HG03565 (cell line): ENCODE measurements around the gene INPP4B.

Experiments used
- ATAC-seq: cut with Tn5 transposase; IDR thresholded peaks from one replicate; pipeline ENCODE4 v1.9.1; 2021; ENCODE audit warnings: mild to moderate bottlenecking, moderate library complexity; ENCODE audit not compliant: unreplicated experiment

The INPP4B gene

DNA sequence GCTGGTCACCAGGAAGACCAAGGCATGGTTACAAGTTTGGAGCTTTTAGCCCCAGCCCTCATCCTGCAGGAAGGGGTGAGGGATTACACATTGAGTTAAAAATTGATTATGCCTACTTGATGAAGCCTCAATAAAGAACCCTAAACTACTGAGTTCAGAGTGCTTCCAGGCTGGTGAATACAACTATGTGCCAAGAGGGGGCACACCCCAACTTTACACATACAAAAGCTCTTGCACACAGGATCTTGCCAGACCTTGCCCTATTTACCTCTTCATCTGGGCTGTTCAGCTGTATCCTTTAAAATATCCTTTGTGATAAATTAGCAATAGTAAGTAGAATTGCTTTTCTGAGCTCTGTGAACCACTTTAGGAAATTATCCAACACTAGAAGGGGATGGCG is 489.3 kb downstream of the INPP4B start:
- ATAC-seq = no peak

DNA sequence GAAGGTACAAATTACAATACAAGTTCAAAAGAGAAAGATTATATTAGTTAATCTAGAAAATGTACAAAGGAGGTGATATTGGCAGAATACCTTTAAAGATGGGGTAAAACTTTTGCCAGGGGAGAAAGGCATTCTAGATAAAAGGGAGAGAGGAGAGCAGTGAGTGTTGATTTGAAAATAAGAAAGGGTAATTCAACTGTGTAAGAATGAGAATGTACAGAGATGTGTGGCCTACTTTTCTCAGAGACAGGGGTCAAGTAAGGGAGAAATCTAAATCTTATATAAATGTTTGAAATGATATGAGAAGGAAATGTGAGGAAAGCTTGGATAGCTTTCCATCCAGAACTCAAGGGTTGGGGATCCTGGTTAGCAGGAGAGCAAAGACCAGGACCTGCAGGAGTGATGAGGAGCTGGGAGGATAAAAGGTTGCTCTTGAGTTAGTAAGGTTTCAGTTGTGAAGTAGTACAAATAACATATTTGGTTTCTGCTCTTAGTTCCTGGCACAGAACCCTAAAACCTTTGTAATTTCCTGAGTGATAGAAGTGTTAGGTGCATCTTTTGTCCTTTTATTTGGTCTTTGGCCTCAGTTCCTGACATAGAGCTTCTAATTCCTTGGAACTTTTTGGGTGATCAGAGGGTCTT is 489.9 kb downstream of the INPP4B start:
- ATAC-seq = no peak

GRCh38 chr4:142355421-142355930 is 490.6 kb downstream of the INPP4B start:
- no peak for ATAC-seq

- no peak for ATAC-seq
These were observed 491.2 kb downstream of the INPP4B start for GRCh38 chr4:142354794-142355420.

DNA sequence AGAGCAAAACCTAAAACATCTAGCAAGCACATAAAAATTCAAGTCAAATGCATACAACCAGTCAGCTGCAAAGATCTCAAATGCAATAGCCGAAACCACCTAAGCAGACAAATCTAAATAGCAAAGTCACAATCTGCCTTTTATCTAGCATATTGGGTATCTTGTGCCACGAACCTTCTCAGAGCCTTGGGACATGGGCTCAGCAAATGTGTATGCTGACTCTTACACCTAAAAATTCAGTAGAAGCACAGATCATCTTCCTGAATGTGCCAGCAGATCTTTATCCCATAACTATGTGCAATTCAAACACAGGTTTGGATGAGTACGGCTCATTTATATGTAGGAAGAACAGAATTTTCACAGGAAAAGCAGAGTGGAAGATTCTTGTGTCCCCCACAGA is 492.1 kb downstream of the INPP4B start:
- no peak for ATAC-seq

GRCh38 chr4:142353149-142353738 is 492.9 kb downstream of the INPP4B start:
- ATAC-seq = no peak

GRCh38 chr4:142352712-142353111 is 493.4 kb downstream of the INPP4B start:
- no peak for ATAC-seq

DNA sequence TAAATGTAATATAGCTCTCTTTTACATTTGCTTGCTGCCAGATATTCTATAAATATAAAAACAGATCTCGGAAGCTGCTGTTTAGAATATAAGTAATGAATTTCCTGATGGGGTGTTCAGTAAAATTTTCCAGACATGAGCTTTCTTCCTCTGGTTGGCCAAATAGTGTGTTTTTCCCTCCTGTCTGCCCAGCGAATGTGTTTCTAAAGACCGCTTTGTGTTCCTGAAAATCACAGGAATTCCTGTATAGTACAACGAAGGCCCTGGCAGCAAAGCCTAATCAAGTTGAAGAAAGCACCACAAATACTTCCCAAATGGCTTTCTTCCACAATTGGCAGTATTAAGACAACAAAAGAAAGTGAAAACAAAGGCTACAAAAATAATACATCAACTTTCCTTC is 494.1 kb downstream of the INPP4B start:
- no peak for ATAC-seq

DNA sequence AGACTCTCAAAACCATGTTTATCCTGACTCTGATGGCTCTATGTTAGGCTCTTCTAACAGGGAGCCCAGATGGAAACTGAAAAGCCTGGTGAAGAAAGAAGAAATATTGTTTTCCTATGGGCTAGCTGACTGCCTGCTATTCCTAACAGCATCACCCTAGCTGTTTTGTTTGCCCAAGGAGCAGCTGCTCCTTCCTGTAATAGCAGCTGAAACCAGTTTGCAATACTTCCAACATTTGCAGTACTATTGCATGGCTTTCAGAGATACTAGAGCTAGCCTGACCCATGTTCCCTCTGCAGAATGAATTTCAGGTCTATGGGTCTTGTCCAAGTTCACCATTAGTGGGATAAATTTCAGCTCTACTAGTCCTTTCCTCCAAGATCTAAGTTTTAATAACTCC is 495.2 kb downstream of the INPP4B start:
- no peak for ATAC-seq

GRCh38 chr4:142348613-142349021 is 497.5 kb downstream of the INPP4B start:
- ATAC-seq = no peak

GRCh38 chr4:142347241-142347640 is 498.9 kb downstream of the INPP4B start:
- no peak for ATAC-seq

- ATAC-seq = no peak
These were observed 500.2 kb downstream of the INPP4B start for GRCh38 chr4:142345924-142346323.

GRCh38 chr4:142341268-142341667 is 504.8 kb downstream of the INPP4B start:
- no peak for ATAC-seq

- no peak for ATAC-seq
These were observed 507.0 kb downstream of the INPP4B start for GRCh38 chr4:142339053-142339452.

GRCh38 chr4:142336251-142336934 is 509.7 kb downstream of the INPP4B start:
- no peak for ATAC-seq

DNA sequence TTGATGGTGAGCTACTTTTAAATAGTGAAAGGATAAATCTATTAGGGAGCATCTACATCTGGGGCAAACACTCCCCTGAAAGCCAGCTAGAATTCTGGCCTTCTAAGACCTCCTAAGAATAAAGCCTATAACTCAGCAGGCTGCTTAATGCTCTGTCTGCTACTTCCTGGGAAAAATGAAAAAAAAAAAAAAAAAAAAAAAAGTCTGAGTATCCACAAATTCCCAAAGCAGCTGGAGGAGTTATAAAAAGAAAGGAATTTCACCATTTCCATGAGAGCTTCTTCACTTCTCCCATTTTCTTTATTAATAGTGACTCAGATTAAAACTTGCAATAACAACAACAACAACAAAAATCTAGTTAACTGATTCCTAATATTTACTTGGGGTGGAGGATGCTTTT is 511.2 kb downstream of the INPP4B start:
- ATAC-seq = no peak

DNA sequence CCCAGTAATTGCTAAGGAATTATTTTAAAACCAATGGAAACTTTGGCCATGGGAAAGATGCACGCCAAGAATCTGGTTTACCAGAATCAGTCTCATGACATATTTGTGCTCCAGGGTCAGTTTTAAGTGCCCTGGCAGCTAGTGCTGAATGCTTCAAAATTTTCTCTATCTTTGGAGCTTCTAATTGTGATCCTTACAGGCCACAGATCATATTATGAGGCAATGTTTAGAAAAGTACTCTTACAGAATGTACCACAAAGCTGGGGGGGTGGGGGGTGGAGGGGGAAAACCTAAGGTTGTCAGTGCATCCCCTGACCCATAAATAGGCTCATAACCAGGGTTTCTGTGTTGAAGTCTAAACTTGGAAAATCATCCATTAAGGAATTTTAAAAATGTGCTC is 514.5 kb downstream of the INPP4B start:
- no peak for ATAC-seq

GRCh38 chr4:142331132-142331531 is 515.0 kb downstream of the INPP4B start:
- no peak for ATAC-seq

GRCh38 chr4:142330311-142330710 is 515.8 kb downstream of the INPP4B start:
- ATAC-seq = no peak

DNA sequence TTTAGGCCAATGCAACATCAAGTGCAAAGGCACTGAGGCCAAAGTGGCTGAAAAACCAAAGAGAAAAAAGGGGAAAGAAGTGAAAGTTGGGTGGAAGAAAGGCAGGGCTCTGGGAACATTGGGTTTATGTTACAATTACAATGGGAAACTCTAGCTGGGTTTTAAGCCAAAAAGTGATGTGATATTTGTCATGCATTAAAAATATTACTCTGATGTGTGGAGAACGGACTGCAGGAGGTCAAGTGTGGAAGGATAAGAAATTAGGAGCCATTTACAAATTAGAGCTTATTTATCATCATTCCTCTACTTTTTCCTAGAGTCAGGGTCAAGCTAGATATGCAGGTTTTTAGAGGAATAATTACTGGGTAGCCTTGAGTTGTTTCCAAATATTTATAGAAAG is 516.8 kb downstream of the INPP4B start:
- no peak for ATAC-seq

- no peak for ATAC-seq
These were observed 519.9 kb downstream of the INPP4B start for GRCh38 chr4:142326181-142326580.

DNA sequence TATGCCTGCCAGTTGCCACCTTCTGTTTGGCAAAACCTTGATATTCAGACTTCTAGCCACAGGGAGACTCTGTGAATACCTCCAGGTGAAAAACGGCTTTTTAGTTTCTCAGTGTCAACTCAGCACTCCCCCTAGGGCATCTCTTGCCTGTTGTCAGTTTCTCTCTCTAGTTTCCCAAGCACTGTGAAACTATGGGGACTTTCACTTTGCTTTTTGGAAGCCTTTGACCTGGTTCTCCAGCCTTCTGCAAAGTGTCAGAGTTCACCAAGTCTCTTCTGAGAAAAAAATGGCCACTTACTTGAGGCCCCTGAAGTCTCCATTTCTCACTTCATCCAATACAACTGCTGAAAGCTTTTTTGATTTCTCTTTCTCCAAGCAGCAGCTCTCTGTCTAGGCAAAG is 521.5 kb downstream of the INPP4B start:
- ATAC-seq = peak; percentile 69
